Activated CD8-positive, alpha-beta memory T cell treated with anti-CD3 and anti-CD28 coated beads, Interleukin-2, amount 50 U/mL, for 1 hour (primary cell): ENCODE data around the gene CLDN1.
"Not testable (repeated sequence)": the region's sequence is repeated elsewhere in the genome, so short reads cannot be mapped to it uniquely, and the experiment has no call there.

Experiments
- DNase-seq: peaks from one replicate; pipeline ENCODE4 v3.0.0-alpha.2; 2020; ENCODE audit errors: extremely low read depth

The CLDN1 gene

GRCh38 chr3:190291994-190292584, 30.2 kb downstream of the CLDN1 start:
- no peak for DNase-seq

GRCh38 chr3:190289989-190290388, 32.3 kb downstream of the CLDN1 start:
- DNase-seq: no peak

- DNase-seq: no peak
These were observed 33.4 kb downstream of the CLDN1 start for GRCh38 chr3:190288836-190289235.

- DNase-seq: no peak
These were observed 36.2 kb downstream of the CLDN1 start for GRCh38 chr3:190286014-190286413.

GRCh38 chr3:190281308-190282051, 40.8 kb downstream of the CLDN1 start:
- DNase-seq: no peak

GRCh38 chr3:190279690-190280089, 42.6 kb downstream of the CLDN1 start:
- no peak for DNase-seq

GRCh38 chr3:190272747-190273146, 49.5 kb downstream of the CLDN1 start:
- DNase-seq: no peak

- DNase-seq: no peak
These were observed 53.1 kb downstream of the CLDN1 start for GRCh38 chr3:190269101-190269500.

- DNase-seq: not testable (repeated sequence)
These were observed 54.8 kb downstream of the CLDN1 start for GRCh38 chr3:190267464-190267863.

- DNase-seq: no peak
These were observed 55.3 kb downstream of the CLDN1 start for GRCh38 chr3:190266913-190267290.

- DNase-seq: no peak
These were observed 55.9 kb downstream of the CLDN1 start for GRCh38 chr3:190266265-190266912.

- DNase-seq: no peak
These were observed 56.5 kb downstream of the CLDN1 start for GRCh38 chr3:190265796-190266195.

- DNase-seq: no peak
These were observed 57.1 kb downstream of the CLDN1 start for GRCh38 chr3:190265126-190265525.

- no peak for DNase-seq
These were observed 60.5 kb downstream of the CLDN1 start for GRCh38 chr3:190261740-190262139.

- DNase-seq: no peak
These were observed 61.2 kb downstream of the CLDN1 start for GRCh38 chr3:190261015-190261414.

GRCh38 chr3:190260301-190260700, 61.9 kb downstream of the CLDN1 start:
- DNase-seq: no peak

- no peak for DNase-seq
These were observed 63.6 kb downstream of the CLDN1 start for GRCh38 chr3:190258634-190259033.
